HL-60 (cell line): ENCODE results near the gene LOC101059915.
A peak's percentile ranks its signal among the peaks of the same experiment; 100 is the strongest.

Experiments
- DNase-seq, 2 experiments: peaks; one replicate each; pipeline ENCODE4 v3.0.0-alpha.2; 2010 to 2020; ENCODE audit warnings: low read depth in 1 of 2, low spot score in 1 of 2
- H3K27ac ChIP-seq: fragments of 250-450 bp; sonication (Bioruptor Pico); replicated peaks from 2 replicates; pipeline ENCODE4 v1.5.1; 2020; ENCODE audit warnings: mild to moderate bottlenecking, moderate library complexity
- H3K27me3 ChIP-seq: fragments of 250-450 bp; sonication (Bioruptor Pico); 2 replicates; pipeline ENCODE4 v1.5.1; 2021; ENCODE audit warnings: mild to moderate bottlenecking, moderate library complexity; ENCODE audit not compliant: insufficient read depth, poor library complexity, severe bottlenecking
- H3K4me3 ChIP-seq: replicated peaks from 2 replicates; pipeline ENCODE4 v1.5.1; 2011; ENCODE audit warnings: mild to moderate bottlenecking, control low read depth, low read length; ENCODE audit not compliant: insufficient read depth
- CTCF ChIP-seq: IDR thresholded peaks from one replicate; pipeline ENCODE4 v1.5.1; 2011; ENCODE audit warnings: low read length, control low read depth, inconsistent platforms; ENCODE audit not compliant: insufficient read depth
- GABPA ChIP-seq: IDR thresholded peaks from 2 replicates; pipeline ENCODE4 v1.6.1; 2012; ENCODE audit warnings: low read depth
- POLR2AphosphoS5 ChIP-seq: IDR thresholded peaks from 2 replicates; pipeline ENCODE4 v1.6.1; 2012; ENCODE audit warnings: low read depth
- REST ChIP-seq: IDR thresholded peaks from 2 replicates; pipeline ENCODE4 v1.6.1; 2012; ENCODE audit warnings: low read depth; ENCODE audit not compliant: insufficient replicate concordance
- SPI1 ChIP-seq: IDR thresholded peaks from 2 replicates; pipeline ENCODE4 v1.6.1; 2012; ENCODE audit warnings: low read depth, mild to moderate bottlenecking, borderline replicate concordance

Gene LOC101059915

GRCh38 chrX:71652405-71652804 is 14.9 kb upstream of the LOC101059915 start:
- DNase-seq = peak in 1 of 2 experiments; percentile 51
- Histone ChIP-seq H3K27ac (no peak overlapping the region), H3K27me3 (no peaks in the 10 kb centered on the region), H3K4me3 (no peak overlapping the region)
- no peak for TF ChIP-seq GABPA
- peak; percentile 15 for TF ChIP-seq CTCF

GRCh38 chrX:71653344-71653743 is 14.0 kb upstream of the LOC101059915 start:
- Histone ChIP-seq H3K27ac (no peak overlapping the region), H3K27me3 (no peaks in the 10 kb centered on the region), H3K4me3 (no peak overlapping the region)
- TF ChIP-seq POLR2AphosphoS5 = no peak
- TF ChIP-seq SPI1 = no peak
- no peak for TF ChIP-seq GABPA
- TF ChIP-seq REST = no peak
- no peak for TF ChIP-seq CTCF
- DNase-seq = no peak

GRCh38 chrX:71657267-71657666 is 10.1 kb upstream of the LOC101059915 start:
- Histone ChIP-seq H3K4me3 (no peak overlapping the region), H3K27me3 (no peaks in the 10 kb centered on the region), H3K27ac (no peak overlapping the region)
- TF ChIP-seq CTCF = no peak
- no peak for TF ChIP-seq REST
- no peak for TF ChIP-seq GABPA
- no peak for TF ChIP-seq SPI1
- no peak for TF ChIP-seq POLR2AphosphoS5
- DNase-seq = no peak

GRCh38 chrX:71659342-71659741 is 8.0 kb upstream of the LOC101059915 start:
- H3K27me3 ChIP-seq = no peaks in the 10 kb centered on the region
- DNase-seq = no peak
- H3K27ac ChIP-seq = no peak overlapping the region
- TF ChIP-seq SPI1 (no peak), REST (no peak), CTCF (no peak), GABPA (no peak), POLR2AphosphoS5 (no peak)
- H3K4me3 ChIP-seq = no peak overlapping the region
